IPS-20b (cell line): ENCODE results near the gene LOXHD1.

Source experiments
- H3K27ac ChIP-seq: one replicate; pipeline ENCODE4 v1.5.1; 2013; ENCODE audit warnings: low read length
- H3K27me3 ChIP-seq: 2 replicates; pipeline ENCODE4 v1.6.1; 2013; ENCODE audit warnings: mild to moderate bottlenecking, low read length, inconsistent platforms; ENCODE audit not compliant: insufficient read depth
- H3K36me3 ChIP-seq: 2 replicates; pipeline ENCODE4 v1.6.1; 2013; ENCODE audit warnings: low read depth, mild to moderate bottlenecking, inconsistent platforms, low read length, moderate library complexity; ENCODE audit not compliant: insufficient read depth
- H3K4me1 ChIP-seq: 2 replicates; pipeline ENCODE4 v1.6.1; 2013; ENCODE audit warnings: mild to moderate bottlenecking, control low read depth, inconsistent platforms, low read length, moderate library complexity; ENCODE audit not compliant: insufficient read depth
- H3K4me3 ChIP-seq: 2 replicates; pipeline ENCODE4 v1.5.1; 2013; ENCODE audit warnings: mild to moderate bottlenecking, low read length, inconsistent platforms
- H3K9ac ChIP-seq: 2 replicates; pipeline ENCODE4 v1.6.1; 2013; ENCODE audit warnings: low read depth, mild to moderate bottlenecking, inconsistent platforms, low read length, moderate library complexity
- H3K9me3 ChIP-seq: 2 replicates; pipeline ENCODE4 v1.6.1; 2013; ENCODE audit warnings: mild to moderate bottlenecking, low read depth, low read length, inconsistent platforms; ENCODE audit not compliant: insufficient read depth

Gene LOXHD1

GRCh38 chr18:46668135-46668534, 11.1 kb upstream of the LOXHD1 start:
- peaks cover 3% of the 10 kb centered on the region; the same call in 1 of the 2 replicates for H3K4me1 ChIP-seq

GRCh38 chr18:46663539-46663938, 6.5 kb upstream of the LOXHD1 start:
- Histone ChIP-seq H3K27me3 (no peaks in the 10 kb centered on the region), H3K9ac (no peak overlapping the region), H3K36me3 (no peaks in the 10 kb centered on the region), H3K9me3 (no peaks in the 10 kb centered on the region), H3K4me3 (no peak overlapping the region), H3K4me1 (no peaks in the 10 kb centered on the region), H3K27ac (no peak overlapping the region)

More at GRCh38 chr18:46668135-46668534, 11.1 kb upstream of the LOXHD1 start:
- Histone ChIP-seq H3K9me3 (no peaks in the 10 kb centered on the region), H3K4me3 (no peak overlapping the region), H3K36me3 (no peaks in the 10 kb centered on the region), H3K9ac (no peak overlapping the region), H3K27ac (no peak overlapping the region), H3K27me3 (no peaks in the 10 kb centered on the region)

GRCh38 chr18:46660957-46661749, 4.1 kb upstream of the LOXHD1 start:
- H3K4me1 ChIP-seq = no peaks in the 10 kb centered on the region
- H3K36me3 ChIP-seq = no peaks in the 10 kb centered on the region
- no peak overlapping the region for H3K9ac ChIP-seq
- no peak overlapping the region for H3K27ac ChIP-seq
- no peaks in the 10 kb centered on the region; the same call in 1 of the 2 replicates for H3K27me3 ChIP-seq
- no peak overlapping the region for H3K4me3 ChIP-seq
- H3K9me3 ChIP-seq = no peaks in the 10 kb centered on the region

GRCh38 chr18:46659484-46659883, 2.5 kb upstream of the LOXHD1 start:
- Histone ChIP-seq H3K9me3 (no peaks in the 10 kb centered on the region), H3K36me3 (no peaks in the 10 kb centered on the region), H3K4me1 (no peaks in the 10 kb centered on the region), H3K4me3 (no peak overlapping the region), H3K9ac (no peak overlapping the region), H3K27me3 (no peaks in the 10 kb centered on the region; the same call in 1 of the 2 replicates), H3K27ac (no peak overlapping the region)

- Histone ChIP-seq H3K9me3 (no peaks in the 10 kb centered on the region), H3K9ac (no peak overlapping the region), H3K27ac (no peak overlapping the region), H3K36me3 (no peaks in the 10 kb centered on the region), H3K4me1 (no peaks in the 10 kb centered on the region), H3K4me3 (no peak overlapping the region), H3K27me3 (no peaks in the 10 kb centered on the region; the same call in 1 of the 2 replicates)
Measured at GRCh38 chr18:46656326-46657114, 500 bp downstream of the LOXHD1 start.

- no peak overlapping the region for H3K9ac ChIP-seq
- no peaks in the 10 kb centered on the region for H3K36me3 ChIP-seq
- no peaks in the 10 kb centered on the region; the same call in 1 of the 2 replicates for H3K27me3 ChIP-seq
- no peaks in the 10 kb centered on the region for H3K4me1 ChIP-seq
- no peak overlapping the region for H3K27ac ChIP-seq
- no peak overlapping the region for H3K4me3 ChIP-seq
- no peaks in the 10 kb centered on the region for H3K9me3 ChIP-seq
Measured at GRCh38 chr18:46652372-46652771, 4.6 kb downstream of the LOXHD1 start.

- Histone ChIP-seq H3K4me1 (no peaks in the 10 kb centered on the region), H3K36me3 (no peaks in the 10 kb centered on the region)
Measured at GRCh38 chr18:46650681-46651080, 6.3 kb downstream of the LOXHD1 start.

GRCh38 chr18:46649071-46649862, 7.8 kb downstream of the LOXHD1 start:
- no peaks in the 10 kb centered on the region for H3K36me3 ChIP-seq
- H3K4me1 ChIP-seq = no peaks in the 10 kb centered on the region
- H3K9ac ChIP-seq = no peak overlapping the region
- H3K27ac ChIP-seq = no peak overlapping the region
- H3K9me3 ChIP-seq = no peaks in the 10 kb centered on the region
- H3K27me3 ChIP-seq = no peaks in the 10 kb centered on the region
- H3K4me3 ChIP-seq = no peak overlapping the region

More at GRCh38 chr18:46650681-46651080, 6.3 kb downstream of the LOXHD1 start:
- no peaks in the 10 kb centered on the region for H3K27me3 ChIP-seq
- no peak overlapping the region for H3K27ac ChIP-seq
- H3K4me3 ChIP-seq = no peak overlapping the region
- H3K9ac ChIP-seq = no peak overlapping the region
- H3K9me3 ChIP-seq = no peaks in the 10 kb centered on the region

GRCh38 chr18:46646468-46646867, 10.6 kb downstream of the LOXHD1 start:
- H3K4me1 ChIP-seq = no peaks in the 10 kb centered on the region
- no peak overlapping the region for H3K9ac ChIP-seq
- no peaks in the 10 kb centered on the region for H3K27me3 ChIP-seq
- H3K9me3 ChIP-seq = no peaks in the 10 kb centered on the region
- H3K4me3 ChIP-seq = no peak overlapping the region
- H3K36me3 ChIP-seq = no peaks in the 10 kb centered on the region
- no peak overlapping the region for H3K27ac ChIP-seq

GRCh38 chr18:46642561-46642960, 14.5 kb downstream of the LOXHD1 start:
- no peaks in the 10 kb centered on the region for H3K36me3 ChIP-seq
- H3K9me3 ChIP-seq = no peaks in the 10 kb centered on the region
- no peaks in the 10 kb centered on the region for H3K4me1 ChIP-seq
- H3K27me3 ChIP-seq = no peaks in the 10 kb centered on the region
- H3K4me3 ChIP-seq = no peak overlapping the region
- H3K27ac ChIP-seq = no peak overlapping the region
- no peak overlapping the region for H3K9ac ChIP-seq

- Histone ChIP-seq H3K27me3 (no peaks in the 10 kb centered on the region), H3K9ac (no peak overlapping the region)
Measured at GRCh38 chr18:46641917-46642316, 15.1 kb downstream of the LOXHD1 start.

More at GRCh38 chr18:46641917-46642316, 15.1 kb downstream of the LOXHD1 start:
- Histone ChIP-seq H3K4me1 (no peaks in the 10 kb centered on the region), H3K4me3 (no peak overlapping the region), H3K9me3 (no peaks in the 10 kb centered on the region), H3K27ac (no peak overlapping the region), H3K36me3 (no peaks in the 10 kb centered on the region)
